HG03066 (cell line): ENCODE measurements around the gene SPECC1L.
"Not testable (repeated sequence)": the region's sequence is repeated elsewhere in the genome, so short reads cannot be mapped to it uniquely, and the experiment has no call there.

Experiments
- ATAC-seq: cut with Tn5 transposase; IDR thresholded peaks from one replicate; pipeline ENCODE4 v1.9.1; 2021; ENCODE audit warnings: low read depth; ENCODE audit not compliant: unreplicated experiment

SPECC1L gene

GRCh38 chr22:24280363-24280762 lies 9.7 kb downstream of the SPECC1L start:
- not testable (repeated sequence) for ATAC-seq

GRCh38 chr22:24282401-24282800 lies 11.8 kb downstream of the SPECC1L start:
- no peak for ATAC-seq

- ATAC-seq, result no peak
These were observed 14.1 kb downstream of the SPECC1L start for GRCh38 chr22:24284747-24285203.

- ATAC-seq, result no peak
These were observed 14.6 kb downstream of the SPECC1L start for GRCh38 chr22:24285245-24285644.

- not testable (repeated sequence) for ATAC-seq
These were observed 16.6 kb downstream of the SPECC1L start for GRCh38 chr22:24287212-24287611.

DNA sequence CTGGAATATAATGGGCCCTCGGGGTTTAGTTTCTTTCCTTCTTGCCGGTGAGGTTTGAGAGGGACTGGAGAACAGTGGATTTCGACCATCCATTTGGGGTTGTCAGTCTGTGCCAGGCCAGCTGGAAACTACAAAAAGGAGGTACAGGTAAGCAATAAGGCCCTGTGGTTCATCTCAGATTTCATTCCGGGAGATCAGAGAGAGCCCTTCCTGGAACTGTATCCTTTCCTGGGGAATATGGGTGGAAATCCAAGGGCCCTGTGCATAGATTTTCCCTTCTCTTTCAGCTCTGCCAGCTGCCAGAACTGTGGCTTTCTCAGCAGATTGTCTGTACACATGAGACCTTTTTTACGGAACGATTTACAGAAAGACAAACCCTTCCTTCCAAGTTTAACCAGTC lies 17.2 kb downstream of the SPECC1L start:
- not testable (repeated sequence) for ATAC-seq

DNA sequence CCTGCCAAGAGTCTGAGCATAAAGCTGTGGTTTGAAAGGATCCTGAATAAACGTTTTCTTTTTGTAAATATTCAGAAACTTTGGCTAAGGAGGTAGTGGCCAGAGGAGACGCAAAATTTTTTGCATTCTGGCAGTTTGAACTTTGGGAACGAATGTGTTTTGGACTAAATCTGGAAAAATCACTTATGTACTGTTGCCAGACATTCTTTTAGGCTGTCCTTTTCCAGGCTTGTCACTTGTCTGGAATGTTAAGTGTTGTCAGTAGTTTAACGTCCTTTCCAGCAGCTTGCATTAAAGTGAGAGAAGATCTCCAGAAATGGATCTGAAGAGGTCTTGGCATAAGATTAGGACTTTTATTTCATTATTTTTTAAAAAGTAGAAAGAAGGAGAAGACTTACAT lies 18.5 kb downstream of the SPECC1L start:
- ATAC-seq, result no peak

DNA sequence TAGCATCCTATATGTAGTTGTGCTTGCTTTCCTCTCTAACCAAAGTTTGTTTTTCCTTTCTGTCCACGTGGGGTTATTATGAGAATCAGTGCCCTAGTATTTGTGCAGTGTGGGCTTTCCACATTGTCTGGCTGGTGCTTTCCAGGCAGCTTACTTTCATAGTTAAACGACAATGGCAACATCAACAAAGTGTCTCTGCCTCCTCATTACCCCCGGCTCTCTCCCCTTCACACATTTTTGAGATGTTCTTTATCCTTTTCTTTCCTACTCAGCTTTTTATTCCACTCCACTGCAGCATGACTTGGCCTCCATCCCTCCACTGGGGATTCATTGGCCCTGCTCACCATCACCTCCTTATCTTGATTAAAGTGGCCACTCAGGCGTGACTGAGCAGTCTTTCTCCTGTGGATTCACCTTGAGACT lies 19.1 kb downstream of the SPECC1L start:
- ATAC-seq, result no peak

GRCh38 chr22:24290459-24290858 lies 19.8 kb downstream of the SPECC1L start:
- ATAC-seq, result no peak

GRCh38 chr22:24291515-24292201 lies 21.0 kb downstream of the SPECC1L start:
- no peak for ATAC-seq

GRCh38 chr22:24292202-24292830 lies 21.7 kb downstream of the SPECC1L start:
- not testable (repeated sequence) for ATAC-seq

- ATAC-seq, result not testable (repeated sequence)
These were observed 24.3 kb downstream of the SPECC1L start for GRCh38 chr22:24294913-24295312.

DNA sequence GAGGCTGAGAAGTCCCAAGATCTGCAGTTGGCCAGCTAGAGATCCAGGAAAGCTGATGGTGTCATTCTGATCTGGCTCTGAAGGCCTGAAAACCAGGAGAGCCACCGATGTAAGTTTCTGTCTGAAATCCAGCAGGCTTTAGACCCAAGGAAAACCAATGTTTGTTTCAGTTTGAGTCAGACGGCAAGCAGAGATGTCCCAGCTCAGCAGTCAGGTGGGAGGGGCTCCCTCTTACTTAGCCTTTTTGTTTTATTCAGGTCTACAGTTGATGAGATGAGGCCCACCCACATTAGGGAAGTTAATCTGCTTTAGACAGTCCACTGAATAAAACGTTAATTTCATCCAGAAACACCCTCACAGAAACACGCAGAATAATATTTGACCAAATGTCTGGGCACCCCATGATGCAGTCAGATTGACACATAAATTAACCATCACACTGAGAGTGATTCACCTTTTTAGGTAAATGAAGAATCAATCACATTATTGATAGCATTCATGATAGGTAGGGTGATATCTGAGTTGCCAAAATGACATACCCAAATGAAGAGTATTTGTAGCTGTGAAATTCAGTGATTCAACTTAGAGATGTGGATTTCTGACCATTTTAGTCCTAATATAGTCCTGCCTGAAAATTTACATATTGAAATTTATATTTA lies 28.0 kb downstream of the SPECC1L start:
- not testable (repeated sequence) for ATAC-seq

DNA sequence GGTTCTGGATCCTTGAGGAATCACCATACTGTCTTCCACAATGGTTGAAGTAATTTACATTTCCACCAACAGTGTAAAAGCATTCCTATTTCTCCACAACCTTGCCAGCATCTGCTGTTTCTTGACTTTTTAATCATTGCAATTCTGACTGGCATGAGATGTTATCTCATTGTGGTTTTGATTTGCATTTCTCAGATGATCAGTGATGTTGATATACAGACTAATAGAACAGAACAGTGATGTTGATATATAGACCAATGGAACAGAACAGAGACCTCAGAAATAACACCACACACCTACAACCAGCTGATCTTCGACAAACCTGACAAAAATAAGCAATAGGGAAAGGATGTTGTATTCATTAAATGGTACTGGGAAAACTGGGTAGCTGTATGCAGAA lies 29.9 kb downstream of the SPECC1L start:
- ATAC-seq, result not testable (repeated sequence)

DNA sequence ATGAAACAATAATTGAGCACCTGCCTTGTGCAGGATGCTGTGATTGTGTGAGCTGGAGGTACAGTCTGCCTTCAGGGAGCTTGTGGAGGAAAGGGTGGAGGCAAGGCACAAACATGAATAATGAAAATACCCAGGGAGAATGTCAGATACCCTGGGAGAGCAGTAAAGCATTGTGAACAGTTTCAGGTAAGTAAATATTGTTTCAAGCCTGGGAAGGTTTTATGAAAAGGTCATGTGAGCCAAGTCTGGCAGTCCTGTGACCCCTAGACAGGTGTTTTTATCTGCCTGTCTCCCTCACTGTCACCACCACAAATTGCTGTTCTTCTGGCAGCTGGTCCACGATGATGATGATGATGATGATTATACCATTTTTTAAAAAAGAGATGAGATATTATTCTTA lies 32.0 kb downstream of the SPECC1L start:
- ATAC-seq, result no peak

GRCh38 chr22:24303007-24303406 lies 32.4 kb downstream of the SPECC1L start:
- no peak for ATAC-seq

- no peak for ATAC-seq
These were observed 33.5 kb downstream of the SPECC1L start for GRCh38 chr22:24304062-24304675.

DNA sequence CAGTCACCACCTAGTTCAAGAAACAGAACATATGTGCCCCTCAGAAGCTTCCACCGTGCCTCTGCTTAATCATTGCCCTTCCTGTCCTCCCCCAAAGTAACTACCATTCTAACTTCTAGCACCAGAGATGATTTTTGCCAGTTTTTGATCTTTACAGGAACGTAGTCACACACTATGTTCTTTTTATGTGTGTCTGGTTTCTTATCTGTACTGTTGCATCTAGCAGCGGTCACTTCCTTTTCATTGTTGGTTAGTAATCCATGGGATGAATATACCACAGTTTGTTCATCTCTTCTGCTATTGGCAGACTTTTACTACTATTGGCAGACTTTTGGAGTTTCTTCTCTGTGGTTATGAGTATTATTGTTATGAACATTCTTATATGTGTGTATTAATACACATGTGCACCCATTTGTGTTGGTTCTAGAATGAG lies 34.6 kb downstream of the SPECC1L start:
- ATAC-seq, result no peak

DNA sequence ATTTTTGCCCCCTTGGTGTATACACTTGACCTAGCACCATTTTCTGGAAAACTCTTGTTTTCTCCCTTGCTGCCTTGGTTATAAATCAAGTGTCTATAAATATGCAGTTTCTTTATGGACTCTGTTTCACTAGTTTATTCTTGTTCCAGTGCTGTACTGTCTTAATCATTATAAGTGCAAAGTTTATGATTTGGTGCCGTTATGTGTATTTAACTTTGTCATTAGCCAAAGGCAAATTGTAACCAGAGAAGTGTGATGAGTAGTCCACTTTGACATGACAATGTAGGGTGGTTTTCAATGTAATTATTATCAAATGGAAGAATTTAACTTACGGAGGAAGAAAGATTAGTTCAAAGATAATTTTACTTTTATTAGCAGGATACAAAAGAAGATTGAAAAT lies 40.3 kb downstream of the SPECC1L start:
- ATAC-seq, result no peak

DNA sequence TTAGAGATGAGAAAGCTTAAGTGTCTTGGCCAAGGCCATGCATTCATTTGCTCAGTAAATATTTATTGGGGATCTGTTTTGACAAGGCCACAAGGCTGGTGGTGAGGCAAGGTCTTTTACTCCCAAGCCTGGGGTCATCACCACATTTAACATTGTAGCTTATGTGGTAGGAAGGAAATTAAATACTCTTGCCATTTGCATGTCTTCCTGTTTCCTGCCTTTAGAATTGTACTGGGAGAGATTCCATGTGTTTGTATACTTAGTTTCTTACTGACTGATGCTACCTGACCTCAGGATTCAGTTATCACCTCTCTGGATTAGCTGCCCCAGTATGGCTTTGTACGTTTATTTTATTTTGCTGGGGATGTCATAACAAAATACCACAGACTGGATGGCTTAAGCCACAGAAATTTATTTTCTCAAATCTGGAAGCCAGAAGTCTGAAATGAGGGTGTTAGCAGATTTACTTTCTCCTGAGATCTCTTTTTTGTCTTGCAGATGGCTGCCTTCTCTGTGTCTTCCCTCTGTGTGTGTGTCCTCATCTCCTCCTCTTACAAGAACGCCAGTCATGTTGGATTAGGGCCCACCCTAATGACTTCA lies 44.8 kb downstream of the SPECC1L start:
- no peak for ATAC-seq

DNA sequence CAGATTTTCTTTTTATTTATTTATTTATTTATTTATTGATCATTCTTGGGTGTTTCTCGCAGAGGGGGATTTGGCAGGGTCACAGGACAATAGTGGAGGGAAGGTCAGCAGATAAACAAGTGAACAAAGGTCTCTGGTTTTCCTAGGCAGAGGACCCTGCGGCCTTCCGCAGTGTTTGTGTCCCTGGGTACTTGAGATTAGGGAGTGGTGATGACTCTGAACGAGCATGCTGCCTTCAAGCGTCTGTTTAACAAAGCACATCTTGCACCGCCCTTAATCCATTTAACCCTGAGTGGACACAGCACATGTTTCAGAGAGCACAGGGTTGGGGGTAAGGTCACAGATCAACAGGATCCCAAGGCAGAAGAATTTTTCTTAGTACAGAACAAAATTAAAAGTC lies 45.6 kb downstream of the SPECC1L start:
- not testable (repeated sequence) for ATAC-seq
